GM23338 (cell line): ENCODE measurements around the gene TRPM3. TPM values are rescaled to one million over a fixed set of nuclear protein-coding genes. Genes with fewer than 3 reads are reported as not detected.

Experiments
- ATAC-seq: fragments of 200-7000 bp; cut with Tn5 transposase; 3 replicates; pipeline ENCODE4 v1.9.1; 2020
- DNase-seq: peaks from one replicate; pipeline ENCODE4 v3.0.0-alpha.2; 2015; ENCODE audit warnings: low spot score
- H2AFZ ChIP-seq: fragments of 200-600 bp; sonication (generic); 2 replicates; pipeline ENCODE4 v1.8.0; 2016; ENCODE audit warnings: antibody characterized with exemption, mild to moderate bottlenecking, moderate library complexity
- H3F3A ChIP-seq: fragments of 200-600 bp; sonication (generic); replicated peaks from 2 replicates; pipeline ENCODE4 v1.8.0; 2017; ENCODE audit warnings: antibody characterized with exemption, mixed run types, low read depth
- H3K27ac ChIP-seq: fragments of 200-600 bp; sonication (generic); 2 replicates; pipeline ENCODE4 v1.6.1; 2016; ENCODE audit warnings: low read depth
- H3K27me3 ChIP-seq: fragments of 200-600 bp; sonication (generic); 2 replicates; pipeline ENCODE4 v1.8.0; 2016; ENCODE audit warnings: mild to moderate bottlenecking, mixed run types, moderate library complexity; ENCODE audit not compliant: insufficient read depth
- H3K36me3 ChIP-seq: fragments of 200-600 bp; sonication (generic); 2 replicates; pipeline ENCODE4 v1.8.0; 2016; ENCODE audit warnings: mild to moderate bottlenecking; ENCODE audit not compliant: insufficient read depth
- H3K4me1 ChIP-seq: fragments of 200-600 bp; sonication (generic); 2 replicates; pipeline ENCODE4 v1.8.0; 2016; ENCODE audit warnings: mild to moderate bottlenecking, moderate library complexity; ENCODE audit not compliant: insufficient read depth
- H3K4me2 ChIP-seq: fragments of 200-600 bp; sonication (generic); 2 replicates; pipeline ENCODE4 v1.7.1; 2017; ENCODE audit warnings: mixed run types
- H3K4me3 ChIP-seq: fragments of 200-600 bp; sonication (generic); 2 replicates; pipeline ENCODE4 v1.6.1; 2016; ENCODE audit warnings: mixed run types
- H3K79me2 ChIP-seq: fragments of 200-600 bp; sonication (generic); replicated peaks from 2 replicates; pipeline ENCODE4 v1.8.0; 2017; ENCODE audit warnings: mild to moderate bottlenecking; ENCODE audit not compliant: insufficient read depth
- H3K9me2 ChIP-seq: fragments of 200-600 bp; sonication (generic); 2 replicates; pipeline ENCODE4 v1.8.0; 2017; ENCODE audit not compliant: insufficient read depth
- H4K20me1 ChIP-seq: fragments of 200-600 bp; sonication (generic); replicated peaks from 2 replicates; pipeline ENCODE4 v1.8.0; 2017; ENCODE audit warnings: mild to moderate bottlenecking; ENCODE audit not compliant: insufficient read depth
- H3K27ac Mint-ChIP-seq: 2 replicates; pipeline ENCODE4 v1.8.0; 2020; ENCODE audit warnings: inconsistent platforms, mild to moderate bottlenecking, moderate library complexity, mixed read lengths
- H3K27me3 Mint-ChIP-seq: 3 replicates; pipeline ENCODE4 v1.8.0; 2022; ENCODE audit warnings: low read depth, mild to moderate bottlenecking, moderate library complexity, mixed read lengths, inconsistent platforms; ENCODE audit not compliant: insufficient read depth, poor library complexity
- H3K36me3 Mint-ChIP-seq: 3 replicates; pipeline ENCODE4 v1.8.0; 2021; ENCODE audit warnings: low read depth, mild to moderate bottlenecking, inconsistent platforms, moderate library complexity, mixed read lengths
- H3K4me1 Mint-ChIP-seq: 3 replicates; pipeline ENCODE4 v1.8.0; 2020; ENCODE audit warnings: mild to moderate bottlenecking, inconsistent platforms, mixed read lengths
- H3K4me3 Mint-ChIP-seq: 3 replicates; pipeline ENCODE4 v1.8.0; 2021; ENCODE audit warnings: moderate library complexity, mild to moderate bottlenecking, inconsistent platforms, mixed read lengths
- H3K9me3 Mint-ChIP-seq: 3 replicates; pipeline ENCODE4 v1.8.0; 2020; ENCODE audit warnings: moderate library complexity, mild to moderate bottlenecking, inconsistent platforms, mixed read lengths
- CREB1 ChIP-seq: fragments of 250-450 bp; sonication (Bioruptor Pico); IDR thresholded peaks from 2 replicates; pipeline ENCODE4 v1.5.0; 2020; ENCODE audit warnings: low read depth, mild to moderate bottlenecking, moderate library complexity
- CTCF ChIP-seq, 2 experiments: fragments of 200-600 bp in 1 of 2; sonication (generic) in 1 of 2; conservative IDR thresholded peaks; 2 replicates each; pipeline versions ENCODE4 v1.5.1 to v1.6.1; 2016 to 2017; ENCODE audit warnings: antibody characterized with exemption in 2 of 2, low read depth in 2 of 2, mild to moderate bottlenecking in 2 of 2, moderate library complexity in 1 of 2
- EZH2 ChIP-seq: fragments of 200-600 bp; sonication (generic); IDR thresholded peaks from one replicate; pipeline ENCODE4 v1.8.0; 2017; ENCODE audit warnings: antibody characterized with exemption, mild to moderate bottlenecking, low read depth; ENCODE audit not compliant: unreplicated experiment
- EZH2phosphoT487 ChIP-seq: fragments of 200-600 bp; sonication (generic); IDR thresholded peaks from one replicate; pipeline ENCODE4 v1.8.1; 2018; ENCODE audit warnings: antibody characterized with exemption; ENCODE audit not compliant: unreplicated experiment
- JUNB ChIP-seq: IDR thresholded peaks from one replicate; pipeline ENCODE4 v1.6.1; 2016; ENCODE audit warnings: antibody characterized with exemption; ENCODE audit not compliant: unreplicated experiment
- NANOG ChIP-seq: IDR thresholded peaks from 2 replicates; pipeline ENCODE4 v1.6.1; 2016; ENCODE audit warnings: antibody characterized with exemption, borderline replicate concordance
- POLR2AphosphoS5 ChIP-seq: IDR thresholded peaks from 2 replicates; pipeline ENCODE4 v1.6.1; 2016; ENCODE audit warnings: antibody characterized with exemption, low read depth
- REST ChIP-seq: IDR thresholded peaks from one replicate; pipeline ENCODE4 v1.6.1; 2018; ENCODE audit warnings: antibody characterized with exemption; ENCODE audit not compliant: unreplicated experiment
- STAT1 ChIP-seq: IDR thresholded peaks from one replicate; pipeline ENCODE4 v1.6.1; 2016; ENCODE audit warnings: antibody characterized with exemption; ENCODE audit not compliant: unreplicated experiment
- ZNF114 ChIP-seq: fragments of 250-450 bp; sonication (Bioruptor Pico); IDR thresholded peaks from 2 replicates; pipeline ENCODE4 v1.5.0; 2020; ENCODE audit warnings: mild to moderate bottlenecking, moderate library complexity
- ZNF331 ChIP-seq: fragments of 250-450 bp; sonication (Bioruptor Pico); IDR thresholded peaks from 2 replicates; pipeline ENCODE4 v1.5.0; 2020; ENCODE audit warnings: low read depth, mild to moderate bottlenecking, moderate library complexity
- ZNF462 ChIP-seq: fragments of 250-450 bp; sonication (Bioruptor Pico); IDR thresholded peaks from 2 replicates; pipeline ENCODE4 v1.5.0; 2020; ENCODE audit warnings: mild to moderate bottlenecking, moderate library complexity
- polyA plus RNA-seq: library from polyadenylated mRNA; unstranded; fragments of >200 nt; fragmentation: Nextera tagmentation; extraction: Ambion mirVana; gene quantifications from 2 replicates; pipeline ENCODE4 v1.2.1, GENCODE V29; 2016
- total RNA-seq: library from RNA; depleted of rRNA; stranded (reverse); fragments of >200 nt; shearing (Covaris generic); gene quantifications from 2 replicates; pipeline ENCODE4 v1.2.3, GENCODE V29; 2014
- TF ChIP-seq, protein P1 (sequence below): IDR thresholded peaks from 2 replicates; pipeline ENCODE4 v1.6.1; 2016; ENCODE audit warnings: antibody characterized with exemption

Gene TRPM3
- total and polyA plus RNA-seq, 2 experiments from 2014 or later: 2.8 to 8.2 TPM

DNA sequence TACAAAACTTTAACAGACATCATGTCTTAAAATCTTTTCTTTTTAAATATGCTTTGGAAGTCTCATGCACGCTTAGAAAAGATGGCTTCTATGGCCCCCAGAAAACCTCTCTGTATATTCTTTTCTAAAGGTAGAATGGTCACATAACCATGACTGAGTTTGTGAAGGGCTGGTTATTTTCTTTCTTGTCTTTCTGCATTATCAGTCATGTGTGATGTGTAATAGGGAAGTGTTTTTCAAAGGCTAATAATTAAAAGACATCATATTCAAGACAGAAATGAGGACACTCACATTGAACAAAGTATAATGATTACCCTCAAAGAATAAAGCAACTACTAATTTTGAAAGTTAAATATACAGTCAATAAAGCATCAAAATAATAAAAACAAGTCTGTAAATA is 253.4 kb downstream of the TRPM3 start:
- DNase-seq: no peak
- Histone ChIP-seq H3K36me3 (no peaks in the 10 kb centered on the region), H3K79me2 (no peaks in the 10 kb centered on the region), H3K9me2 (no peaks in the 10 kb centered on the region; the same call in 1 of the 2 replicates), H3F3A (no peaks in the 10 kb centered on the region), H3K27ac (no peak overlapping the region), H4K20me1 (no peaks in the 10 kb centered on the region), H3K27me3 (no peaks in the 10 kb centered on the region), H2AFZ (no peak overlapping the region), H3K4me3 (no peak overlapping the region), H3K4me1 (no peaks in the 10 kb centered on the region), H3K4me2 (no peak overlapping the region)
- no peak overlapping the region for H3K4me3 Mint-ChIP-seq
- no peaks in the 10 kb centered on the region for H3K36me3 Mint-ChIP-seq
- H3K9me3 Mint-ChIP-seq: no peaks in the 10 kb centered on the region
- no peaks in the 10 kb centered on the region; the same call in 1 of the 3 replicates for H3K4me1 Mint-ChIP-seq
- TF ChIP-seq CREB1 (CRISPR knock-in tag): no peak
- TF ChIP-seq EZH2phosphoT487: no peak
- no peak for TF ChIP-seq JUNB
- TF ChIP-seq EZH2: no peak
- no peak for TF ChIP-seq ZNF114 (CRISPR knock-in tag)
- TF ChIP-seq ZNF331 (CRISPR knock-in tag): no peak
- TF ChIP-seq NANOG: no peak
- no peak for TF ChIP-seq POLR2AphosphoS5
- TF ChIP-seq, protein P1, sequence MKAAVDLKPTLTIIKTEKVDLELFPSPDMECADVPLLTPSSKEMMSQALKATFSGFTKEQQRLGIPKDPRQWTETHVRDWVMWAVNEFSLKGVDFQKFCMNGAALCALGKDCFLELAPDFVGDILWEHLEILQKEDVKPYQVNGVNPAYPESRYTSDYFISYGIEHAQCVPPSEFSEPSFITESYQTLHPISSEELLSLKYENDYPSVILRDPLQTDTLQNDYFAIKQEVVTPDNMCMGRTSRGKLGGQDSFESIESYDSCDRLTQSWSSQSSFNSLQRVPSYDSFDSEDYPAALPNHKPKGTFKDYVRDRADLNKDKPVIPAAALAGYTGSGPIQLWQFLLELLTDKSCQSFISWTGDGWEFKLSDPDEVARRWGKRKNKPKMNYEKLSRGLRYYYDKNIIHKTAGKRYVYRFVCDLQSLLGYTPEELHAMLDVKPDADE: no peak
- no peak for TF ChIP-seq CTCF (conservative IDR thresholded peaks at IDR 0.05; ENCODE audit: low read depth in 2 of 2)
- no peak for TF ChIP-seq STAT1
- no peak for TF ChIP-seq REST
- TF ChIP-seq ZNF462 (CRISPR knock-in tag): no peak
- H3K27me3 Mint-ChIP-seq: no peaks in the 10 kb centered on the region
- H3K27ac Mint-ChIP-seq: no peak overlapping the region
- ATAC-seq: no peak
